Activated B cell treated with CpG ODN at 0.5 μM for 24 hours (primary cell): ENCODE data around the gene FHOD3. TPM values are rescaled to one million over a fixed set of nuclear protein-coding genes. Genes with fewer than 3 reads are reported as not detected.

ENCODE experiments used
- ATAC-seq: fragments of 200-7000 bp; cut with Tn5 transposase; one replicate; pipeline ENCODE4 v1.10.0; 2021; ENCODE audit warnings: low read depth, mild to moderate bottlenecking, moderate library complexity
- CTCF ChIA-PET: fragments of 350-600 bp; sonication (Branson Sonifier 250); formaldehyde crosslinking; loops from one replicate; lab custom pipeline; 2021; ENCODE audit warnings: antibody characterized with exemption; lab: Charles Lee
- POLR2A ChIA-PET: fragments of 350-600 bp; sonication (Branson Sonifier 250); formaldehyde crosslinking; loops from one replicate; lab custom pipeline; 2021; ENCODE audit warnings: antibody characterized with exemption; lab: Charles Lee
- DNase-seq: peaks from one replicate; pipeline ENCODE4 v3.0.0; 2022
- H3K27ac Mint-ChIP-seq: one replicate; pipeline ENCODE4 v1.8.0; 2020; ENCODE audit warnings: mixed read lengths
- H3K27me3 Mint-ChIP-seq: one replicate; pipeline ENCODE4 v1.8.0; 2021; ENCODE audit warnings: mixed read lengths
- H3K36me3 Mint-ChIP-seq: one replicate; pipeline ENCODE4 v1.8.0; 2021; ENCODE audit warnings: low read depth, mixed read lengths
- H3K4me1 Mint-ChIP-seq: one replicate; pipeline ENCODE4 v1.8.0; 2021; ENCODE audit warnings: mixed read lengths
- H3K4me3 Mint-ChIP-seq: one replicate; pipeline ENCODE4 v1.8.0; 2020; ENCODE audit warnings: mild to moderate bottlenecking, mixed read lengths
- H3K9me3 Mint-ChIP-seq: one replicate; pipeline ENCODE4 v1.8.0; 2020; ENCODE audit warnings: mixed read lengths
- intact Hi-C: fragments of 100-400 bp; cut with micrococcal nuclease; formaldehyde crosslinking; loops from one replicate; pipeline ENCODE4 v1.15.1; 2024
- total RNA-seq: library from RNA; stranded (reverse); gene quantifications from 2 replicates; pipeline ENCODE4 v1.2.3, GENCODE V29; 2022
- TF ChIP-seq, protein P1 (sequence below): fragments of 200-600 bp; IDR thresholded peaks from one replicate; pipeline ENCODE4 v1.8.0; 2022; ENCODE audit warnings: antibody characterized with exemption, mild to moderate bottlenecking

The FHOD3 gene
- total RNA-seq, 1 donor from 2014 or later: not detected

DNA sequence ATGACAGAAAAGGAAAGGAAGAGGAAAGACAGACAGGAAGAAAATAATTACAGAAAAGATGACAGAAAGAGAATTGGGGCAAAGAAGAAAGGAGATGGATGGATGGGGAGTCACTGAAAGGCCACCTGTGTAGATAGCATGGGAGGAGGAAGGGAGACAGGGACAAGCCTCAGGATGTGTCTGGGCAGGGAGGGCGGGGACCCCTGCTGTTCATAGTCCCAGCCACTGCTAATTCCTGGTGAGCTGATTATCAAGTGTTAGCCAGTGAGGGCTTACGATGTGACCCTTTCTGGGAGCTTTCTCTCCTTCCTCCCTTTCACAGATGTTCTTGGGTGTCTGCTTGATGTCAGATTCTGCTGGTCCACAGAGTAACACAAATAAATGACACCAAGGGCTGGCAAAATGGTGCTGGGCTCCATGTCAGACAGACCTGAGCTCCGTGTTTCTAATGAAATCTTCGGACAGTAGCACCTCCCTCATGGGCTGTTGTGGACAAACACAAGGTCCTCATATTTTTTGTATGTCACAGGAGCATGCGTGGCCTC, 13.6 kb downstream of the FHOD3 start:
- intact Hi-C loops: no loop called here
- H3K27ac Mint-ChIP-seq: no peak overlapping the region
- no peak overlapping the region for H3K4me3 Mint-ChIP-seq
- H3K4me1 Mint-ChIP-seq: no peaks in the 10 kb centered on the region
- ChIA-PET CTCF (no interaction called here), POLR2A (no interaction called here)
- H3K9me3 Mint-ChIP-seq: no peaks in the 10 kb centered on the region
- TF ChIP-seq, protein P1, sequence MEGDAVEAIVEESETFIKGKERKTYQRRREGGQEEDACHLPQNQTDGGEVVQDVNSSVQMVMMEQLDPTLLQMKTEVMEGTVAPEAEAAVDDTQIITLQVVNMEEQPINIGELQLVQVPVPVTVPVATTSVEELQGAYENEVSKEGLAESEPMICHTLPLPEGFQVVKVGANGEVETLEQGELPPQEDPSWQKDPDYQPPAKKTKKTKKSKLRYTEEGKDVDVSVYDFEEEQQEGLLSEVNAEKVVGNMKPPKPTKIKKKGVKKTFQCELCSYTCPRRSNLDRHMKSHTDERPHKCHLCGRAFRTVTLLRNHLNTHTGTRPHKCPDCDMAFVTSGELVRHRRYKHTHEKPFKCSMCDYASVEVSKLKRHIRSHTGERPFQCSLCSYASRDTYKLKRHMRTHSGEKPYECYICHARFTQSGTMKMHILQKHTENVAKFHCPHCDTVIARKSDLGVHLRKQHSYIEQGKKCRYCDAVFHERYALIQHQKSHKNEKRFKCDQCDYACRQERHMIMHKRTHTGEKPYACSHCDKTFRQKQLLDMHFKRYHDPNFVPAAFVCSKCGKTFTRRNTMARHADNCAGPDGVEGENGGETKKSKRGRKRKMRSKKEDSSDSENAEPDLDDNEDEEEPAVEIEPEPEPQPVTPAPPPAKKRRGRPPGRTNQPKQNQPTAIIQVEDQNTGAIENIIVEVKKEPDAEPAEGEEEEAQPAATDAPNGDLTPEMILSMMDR: no peak
- no peaks in the 10 kb centered on the region for H3K36me3 Mint-ChIP-seq
- DNase-seq (no peak), ATAC-seq (no peak)
- peaks cover 55% of the 10 kb centered on the region for H3K27me3 Mint-ChIP-seq

DNA sequence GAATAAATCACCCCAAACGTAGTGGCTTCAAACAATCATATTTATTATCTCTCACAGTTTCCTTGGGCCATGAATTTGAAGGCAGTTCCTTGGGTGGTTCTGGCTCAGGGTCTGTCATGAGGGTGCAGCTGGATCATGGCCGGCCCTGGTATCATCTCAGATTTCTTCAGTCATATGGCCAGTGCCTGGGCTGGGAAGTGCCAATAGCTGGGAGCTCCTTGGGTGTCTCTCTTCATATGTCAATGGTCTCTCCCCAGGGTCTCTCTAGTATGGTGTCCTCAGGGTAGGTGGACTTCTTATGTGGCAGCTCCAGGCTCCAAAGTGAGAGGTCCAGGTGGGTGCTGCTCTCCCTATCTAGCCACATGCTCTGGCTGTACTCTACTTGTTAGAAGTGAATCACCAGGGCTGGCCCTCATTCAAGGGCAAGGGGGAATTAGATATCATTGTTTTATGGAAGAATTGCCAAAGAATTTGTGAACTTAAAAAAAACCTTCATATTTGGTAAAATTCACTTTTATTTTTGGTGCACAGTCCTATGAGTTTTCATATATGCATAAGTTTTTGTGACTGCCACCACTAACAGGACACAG, 15.4 kb downstream of the FHOD3 start:
- ATAC-seq (no peak), DNase-seq (no peak)
- ChIA-PET POLR2A (no interaction called here), CTCF (no interaction called here)
- no peak overlapping the region for H3K27ac Mint-ChIP-seq
- H3K9me3 Mint-ChIP-seq: no peaks in the 10 kb centered on the region
- intact Hi-C loops: no loop called here
- peaks cover 43% of the 10 kb centered on the region for H3K27me3 Mint-ChIP-seq
- TF ChIP-seq, protein P1: no peak
- H3K4me1 Mint-ChIP-seq: no peaks in the 10 kb centered on the region
- no peaks in the 10 kb centered on the region for H3K36me3 Mint-ChIP-seq
- no peak overlapping the region for H3K4me3 Mint-ChIP-seq

DNA sequence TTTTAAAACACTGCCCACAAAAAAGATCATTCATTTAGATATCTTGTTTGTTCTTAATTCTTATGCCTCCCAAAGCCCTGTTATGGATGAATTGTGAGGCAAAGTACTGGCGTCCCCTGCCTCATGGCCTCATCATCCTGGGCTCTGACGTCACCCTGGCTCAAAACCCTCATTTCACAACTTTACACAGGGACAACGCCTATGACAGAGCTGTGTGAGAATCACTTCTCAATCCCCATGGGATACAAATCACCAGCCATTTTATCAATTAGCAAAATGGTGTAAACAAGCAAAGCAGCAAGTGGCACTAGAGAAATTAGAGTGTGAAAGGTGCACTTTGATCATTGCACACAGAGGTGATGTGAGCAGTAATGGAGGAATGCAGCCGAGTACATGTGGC, 16.6 kb downstream of the FHOD3 start:
- DNase-seq (no peak), ATAC-seq (no peak)
- ChIA-PET POLR2A (no interaction called here), CTCF (no interaction called here)
- H3K27ac Mint-ChIP-seq: no peak overlapping the region
- H3K4me1 Mint-ChIP-seq: no peaks in the 10 kb centered on the region
- TF ChIP-seq, protein P1: no peak
- H3K27me3 Mint-ChIP-seq: peaks cover 43% of the 10 kb centered on the region
- no peaks in the 10 kb centered on the region for H3K36me3 Mint-ChIP-seq
- H3K4me3 Mint-ChIP-seq: no peak overlapping the region
- intact Hi-C loops: no loop called here
- H3K9me3 Mint-ChIP-seq: peaks cover 7% of the 10 kb centered on the region

DNA sequence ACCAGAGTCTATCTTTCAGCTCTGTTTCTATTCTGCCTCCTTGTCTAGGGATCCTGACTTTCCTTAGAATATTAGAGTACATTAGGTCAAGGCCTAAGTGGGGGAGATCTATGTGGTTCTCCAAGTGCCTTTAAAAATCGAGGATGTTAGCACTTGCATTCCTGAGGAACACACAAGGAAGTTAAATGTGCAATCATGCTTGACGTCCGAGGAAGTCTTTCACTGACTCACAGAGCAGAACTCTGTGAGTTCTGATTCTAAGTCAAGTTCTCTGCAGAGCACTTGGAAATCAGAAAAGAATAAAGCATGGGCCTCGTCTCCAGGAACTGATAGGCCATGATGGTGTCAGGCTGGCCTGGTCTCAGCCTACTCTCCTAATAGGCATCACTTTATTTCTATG, 17.2 kb downstream of the FHOD3 start:
- CTCF ChIA-PET: no interaction called here
- POLR2A ChIA-PET: no interaction called here
- Mint-ChIP-seq H3K36me3 (no peaks in the 10 kb centered on the region), H3K27ac (no peak overlapping the region), H3K9me3 (peaks cover 12% of the 10 kb centered on the region), H3K27me3 (peaks cover 43% of the 10 kb centered on the region), H3K4me1 (no peaks in the 10 kb centered on the region), H3K4me3 (no peak overlapping the region)
- ATAC-seq (no peak), DNase-seq (no peak)
- intact Hi-C loops: no loop called here
- TF ChIP-seq, protein P1: no peak

DNA sequence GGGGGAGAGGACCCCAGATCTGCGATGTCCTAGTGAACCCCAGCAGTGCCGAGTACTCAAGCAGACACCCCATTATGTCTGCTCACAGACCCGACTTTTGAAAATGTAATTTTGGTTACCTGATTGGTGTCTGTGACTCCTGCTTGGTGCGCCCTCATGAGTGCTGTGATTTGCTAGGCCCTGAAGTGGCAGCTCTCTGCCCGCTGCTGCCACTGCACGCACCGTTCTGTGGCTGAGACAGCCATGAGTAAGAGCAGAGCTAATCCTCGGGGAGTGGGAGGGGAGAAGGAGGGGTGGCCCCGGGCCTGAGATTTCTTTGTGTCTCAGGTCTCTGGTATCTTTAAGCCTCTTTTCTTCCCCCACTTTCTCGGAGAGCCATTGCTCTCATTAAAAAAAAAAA, 18.2 kb downstream of the FHOD3 start:
- intact Hi-C loops: no loop called here
- TF ChIP-seq, protein P1: no peak
- ChIA-PET CTCF (no interaction called here), POLR2A (no interaction called here)
- peaks cover 12% of the 10 kb centered on the region for H3K9me3 Mint-ChIP-seq
- H3K4me1 Mint-ChIP-seq: no peaks in the 10 kb centered on the region
- ATAC-seq: no peak
- no peak overlapping the region for H3K27ac Mint-ChIP-seq
- H3K36me3 Mint-ChIP-seq: no peaks in the 10 kb centered on the region
- peaks cover 37% of the 10 kb centered on the region for H3K27me3 Mint-ChIP-seq
- DNase-seq: no peak
- H3K4me3 Mint-ChIP-seq: no peak overlapping the region
